Cardiac atrium fibroblast (primary cell): ENCODE measurements around the gene COL5A1. TPM values are rescaled to one million over a fixed set of nuclear protein-coding genes. Genes with fewer than 3 reads are reported as not detected.

Source experiments
- total RNA-seq: library from RNA; depleted of rRNA; stranded (reverse); fragments of >200 nt; gene quantifications from 2 replicates; pipeline ENCODE4 v1.2.3, GENCODE V29; 2015

Gene COL5A1
- total RNA-seq, result 1,059 and 1,217 TPM in 2 replicates

GRCh38 chr9:134641173-134641989, at the start of gene COL5A1:
COL5A1 (plus strand) TSS chr9:134641803; CDS start chr9:134642188, 385 bp downstream.

GRCh38 chr9:134880484-134881312, 239.1 kb downstream of the COL5A1 start, which contains the start of gene FCN2:
FCN2 (plus strand) TSS chr9:134880810; CDS start chr9:134880822, 12 bp downstream.

Other genes starting within 250 kb of the COL5A1 start
- gene FCN2, start 239.0 kb downstream of the COL5A1 start, total RNA-seq, result not detected in 2 replicates